Measurements from ENCODE around the gene LTA4H.

DNA sequence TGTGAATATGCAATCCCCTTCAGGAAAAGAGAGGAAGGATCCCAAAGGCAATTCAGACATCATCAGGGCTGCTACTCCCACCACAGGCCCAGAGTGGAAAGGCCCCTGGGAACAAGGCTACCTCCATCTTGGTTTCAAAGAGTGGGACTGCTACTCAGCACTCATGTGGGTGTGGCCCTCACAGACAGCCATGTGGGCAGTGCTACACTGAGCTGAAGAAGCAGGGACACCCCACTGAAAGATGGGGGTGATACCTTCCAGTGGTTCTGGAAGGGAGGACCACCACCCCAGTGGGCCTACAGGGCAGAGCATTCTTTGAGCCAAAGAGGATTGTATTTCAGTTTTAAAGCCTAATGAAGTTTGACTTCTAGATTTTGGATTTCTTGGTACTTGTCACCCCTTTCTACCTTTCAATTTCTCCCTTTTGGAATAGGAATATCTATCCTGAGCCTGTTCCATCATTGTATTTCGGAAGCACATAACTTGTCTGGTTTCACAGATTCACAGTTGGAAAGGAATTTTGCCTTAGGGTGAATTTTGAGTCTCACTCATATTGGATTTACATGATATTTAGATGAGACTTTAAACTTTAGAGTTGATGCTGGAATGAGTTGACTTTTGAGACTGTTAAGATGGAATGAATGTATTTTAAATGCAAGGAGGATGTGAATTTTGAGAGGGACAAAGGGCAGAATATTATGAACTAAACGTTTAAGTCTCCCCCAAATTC, 16.5 kb upstream of the LTA4H start:
- TF ChIP-seq POLR2A (IDR thresholded peaks at IDR 0.05; ENCODE audit: low read length), result no peak
- TF ChIP-seq GATA1 (IDR thresholded peaks at IDR 0.05; ENCODE audit: low read depth, low read length), result no peak
